Aorta (tissue), 5 donors: ENCODE data around the gene SLC30A10. TPM values are rescaled to one million over a fixed set of nuclear protein-coding genes. Genes with fewer than 3 reads are reported as not detected.
"Not testable (repeated sequence)": the region's sequence is repeated elsewhere in the genome, so short reads cannot be mapped to it uniquely, and the experiment has no call there.

Experiments used
- ATAC-seq: fragments of 200-7000 bp; cut with Tn5 transposase; one replicate; pipeline ENCODE4 v1.9.1; 2022; ENCODE audit warnings: moderate library complexity; ENCODE audit not compliant: low FRiP score
- DNase-seq, 2 donors: peaks; one replicate each; pipeline ENCODE4 v3.0.0-alpha.2; 2020
- H3K27ac ChIP-seq, 2 donors: one replicate each; pipeline ENCODE4 v1.5.1; 2013; ENCODE audit warnings: low read length in 2 of 2, mild to moderate bottlenecking in 2 of 2, moderate library complexity in 2 of 2, control low read depth in 1 of 2, inconsistent platforms in 1 of 2, low read depth in 1 of 2
- H3K27me3 ChIP-seq, 2 donors: one replicate each; pipeline ENCODE4 v1.6.1; 2013; ENCODE audit warnings: control low read depth in 1 of 2, low read length in 1 of 2, mild to moderate bottlenecking in 1 of 2, moderate library complexity in 1 of 2; ENCODE audit not compliant: insufficient read depth in 2 of 2, control insufficient read depth in 1 of 2
- H3K36me3 ChIP-seq, 2 donors: one replicate each; pipeline ENCODE4 v1.6.1; 2013; ENCODE audit warnings: control low read depth in 1 of 2, low read length in 1 of 2, mild to moderate bottlenecking in 1 of 2; ENCODE audit not compliant: insufficient read depth in 2 of 2, control insufficient read depth in 1 of 2
- H3K4me1 ChIP-seq, 2 donors: one replicate each; pipeline ENCODE4 v1.6.1; 2013; ENCODE audit warnings: low read length in 2 of 2, control low read depth in 1 of 2, mild to moderate bottlenecking in 1 of 2, moderate library complexity in 1 of 2; ENCODE audit not compliant: insufficient read depth in 2 of 2, control insufficient read depth in 1 of 2
- H3K4me3 ChIP-seq, 2 donors: one replicate each; pipeline ENCODE4 v1.5.1; 2013; ENCODE audit warnings: low read length in 2 of 2, control low read depth in 1 of 2, mild to moderate bottlenecking in 1 of 2
- H3K9me3 ChIP-seq: one replicate; pipeline ENCODE4 v1.6.1; 2013; ENCODE audit warnings: mild to moderate bottlenecking, low read length; ENCODE audit not compliant: control insufficient read depth
- WGBS, 2 donors: extraction: QIAGEN DNeasy Blood & Tissue Kit; methylation state at CpG; one replicate each; pipeline ENCODE4 v1.1.7; 2013; 5-methylcytosine and 5-hydroxymethylcytosine counted together
- intact Hi-C, 2 donors: fragments of 100-400 bp; cut with DNase I; formaldehyde crosslinking; loops; one replicate each; pipeline versions ENCODE4 v1.14.2 to v1.15.0; 2022
- polyA plus RNA-seq, 2 donors: library from polyadenylated mRNA; stranded (reverse); fragments of 200-250 nt; gene quantifications; one replicate each; pipeline ENCODE4 v1.2.3, GENCODE V29; 2013
- total RNA-seq, 2 donors: library from RNA; stranded (reverse); fragmentation: NEBNext Ultra II Directional; extraction: Animal tissue kit (Norgen Biotek cat#: 25700); gene quantifications; one replicate each; pipeline ENCODE4 v1.2.1, GENCODE V29; 2021
- donor health status: healthy with polysubstance abuse.
- donor health status: Bipolar disorder and iron deficiency.
- donor health status: DM: no; HTN: no; CAD: no.
- donor health status: DM: no; HTN: no; CAD: no.
- donor health status: DM: yes; HTN: yes; CAD: no.

Gene SLC30A10
- total and polyA plus RNA-seq, 4 donors, result 0.25 TPM; not detected in 3

DNA sequence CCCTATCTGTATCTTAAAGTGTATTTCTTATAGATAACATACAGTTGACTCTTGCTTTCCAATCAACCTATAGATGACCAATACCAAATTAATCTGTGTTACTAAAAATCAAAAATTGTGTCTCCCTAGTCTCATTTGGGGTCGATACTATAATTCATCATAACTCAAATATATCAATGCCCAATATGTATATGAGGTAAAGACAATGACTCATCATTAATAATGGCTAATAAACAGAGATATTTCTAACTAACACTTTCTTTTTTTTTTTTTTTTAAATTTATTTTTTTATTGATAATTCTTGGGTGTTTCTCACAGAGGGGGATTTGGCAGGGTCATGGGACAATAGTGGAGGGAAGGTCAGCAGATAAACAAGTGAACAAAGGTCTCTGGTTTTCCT is 55.8 kb downstream of the SLC30A10 start:
- H3K27ac ChIP-seq, H3K36me3 ChIP-seq, H3K9me3 ChIP-seq, DNase-seq, H3K4me1 ChIP-seq, H3K27me3 ChIP-seq, H3K4me3 ChIP-seq, ATAC-seq, intact Hi-C loops: not testable (repeated sequence)
- 72 to 79% methylated on average over 1 of the region's 1 CpG for WGBS, 2 donors

DNA sequence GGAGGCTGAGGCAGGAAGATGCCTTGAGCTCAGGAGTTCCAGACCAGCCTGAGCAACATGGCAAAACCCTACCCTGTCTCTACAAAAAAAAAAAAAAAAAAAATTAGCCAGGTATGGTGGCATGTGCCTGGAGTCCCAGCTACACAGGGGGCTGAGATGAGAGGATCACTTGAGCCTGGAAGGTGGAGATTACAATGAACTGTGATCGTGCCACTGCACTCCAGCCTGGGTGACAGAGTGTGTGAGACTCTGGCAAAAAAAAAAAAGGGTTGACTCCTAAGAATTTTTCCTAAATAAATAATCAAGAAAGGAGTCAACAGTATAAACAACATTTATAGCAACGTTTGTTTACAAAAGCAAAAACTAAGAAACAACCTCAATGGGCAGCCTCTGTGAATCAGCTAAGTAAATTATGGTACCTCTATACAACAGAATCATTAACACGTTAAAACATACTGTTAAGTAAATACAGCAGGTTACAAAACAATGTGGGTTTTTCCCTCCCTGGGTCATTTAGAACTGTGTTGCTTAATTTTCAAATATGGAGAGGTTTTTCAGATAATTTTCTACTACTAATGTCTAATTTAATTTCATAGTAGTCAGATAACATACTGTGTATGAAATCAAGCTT is 56.8 kb downstream of the SLC30A10 start:
- Histone ChIP-seq H3K27me3 (no peaks in the 10 kb centered on the region), H3K27ac (no peak overlapping the region), H3K9me3 (no peaks in the 10 kb centered on the region), H3K36me3 (no peaks in the 10 kb centered on the region), H3K4me1 (no peaks in the 10 kb centered on the region), H3K4me3 (no peak overlapping the region)
- intact Hi-C loops, result no loop called here
- ATAC-seq (no peak), DNase-seq (no peak)
- 30 to 42% methylated on average over 3 of the region's 3 CpGs for WGBS, 2 donors

DNA sequence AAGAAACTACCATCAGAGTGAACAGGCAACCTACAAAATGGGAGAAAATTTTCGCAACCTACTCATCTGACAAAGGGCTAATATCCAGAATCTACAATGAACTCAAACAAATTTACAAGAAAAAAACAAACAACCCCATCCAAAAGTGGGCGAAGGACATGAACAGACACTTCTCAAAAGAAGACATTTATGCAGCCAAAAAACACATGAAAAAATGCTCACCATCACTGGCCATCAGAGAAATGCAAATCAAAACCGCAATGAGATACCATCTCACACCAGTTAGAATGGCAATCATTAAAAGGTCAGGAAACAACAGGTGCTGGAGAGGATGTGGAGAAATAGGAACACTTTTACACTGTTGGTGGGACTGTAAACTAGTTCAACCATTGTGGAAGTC is 59.7 kb downstream of the SLC30A10 start:
- intact Hi-C loops, ATAC-seq, H3K27me3 ChIP-seq, H3K36me3 ChIP-seq, H3K9me3 ChIP-seq, H3K4me3 ChIP-seq, DNase-seq, H3K27ac ChIP-seq, H3K4me1 ChIP-seq: not testable (repeated sequence)
- 85 to 100% methylated on average over 1 of the region's 3 CpGs for WGBS, 2 donors

Other genes with a start within 250 kb of the SLC30A10 start
- 10 to 100 TPM; 66.1 to 69.3 TPM for gene EPRS1, start 117.9 kb upstream of the SLC30A10 start, total RNA-seq
- gene EPRS1, start 117.9 kb upstream of the SLC30A10 start, polyA plus RNA-seq, result 10 to 100 TPM; 26.4 to 39.8 TPM
- 10 to 100 TPM; 18.3 to 20.0 TPM for gene BPNT1, start 161.2 kb upstream of the SLC30A10 start, total RNA-seq
- gene BPNT1, start 161.2 kb upstream of the SLC30A10 start, polyA plus RNA-seq, result 10 to 100 TPM; 19.4 to 19.9 TPM
- 10 to 100 TPM; 46.0 to 54.5 TPM for gene IARS2, start 165.6 kb upstream of the SLC30A10 start, total RNA-seq
- gene IARS2, start 165.6 kb upstream of the SLC30A10 start, polyA plus RNA-seq, result 10 to 100 TPM; 17.0 to 36.1 TPM